Left renal cortex interstitium (tissue), 4 donors: ENCODE measurements around the gene SCART1. TPM values are rescaled to one million over a fixed set of nuclear protein-coding genes. Genes with fewer than 3 reads are reported as not detected.
"Not testable (repeated sequence)": the region's sequence is repeated elsewhere in the genome, so short reads cannot be mapped to it uniquely, and the experiment has no call there.

Experiments used
- DNase-seq, 4 donors: peaks; one replicate each; pipeline ENCODE4 v3.0.0-alpha.2; 2013; ENCODE audit warnings: low read depth in 4 of 4, low spot score in 2 of 4, missing footprints in 1 of 4
- polyA plus RNA-seq, 4 donors: library from polyadenylated mRNA; unstranded; fragments of 120-200 nt; gene quantifications; one replicate each; pipeline ENCODE4 v1.2.1, GENCODE V29; 2013; ENCODE audit not compliant: insufficient read length in 4 of 4

Gene SCART1
- polyA plus RNA-seq, 4 donors: 0.42 to 4.3 (median 2.4) TPM

DNA sequence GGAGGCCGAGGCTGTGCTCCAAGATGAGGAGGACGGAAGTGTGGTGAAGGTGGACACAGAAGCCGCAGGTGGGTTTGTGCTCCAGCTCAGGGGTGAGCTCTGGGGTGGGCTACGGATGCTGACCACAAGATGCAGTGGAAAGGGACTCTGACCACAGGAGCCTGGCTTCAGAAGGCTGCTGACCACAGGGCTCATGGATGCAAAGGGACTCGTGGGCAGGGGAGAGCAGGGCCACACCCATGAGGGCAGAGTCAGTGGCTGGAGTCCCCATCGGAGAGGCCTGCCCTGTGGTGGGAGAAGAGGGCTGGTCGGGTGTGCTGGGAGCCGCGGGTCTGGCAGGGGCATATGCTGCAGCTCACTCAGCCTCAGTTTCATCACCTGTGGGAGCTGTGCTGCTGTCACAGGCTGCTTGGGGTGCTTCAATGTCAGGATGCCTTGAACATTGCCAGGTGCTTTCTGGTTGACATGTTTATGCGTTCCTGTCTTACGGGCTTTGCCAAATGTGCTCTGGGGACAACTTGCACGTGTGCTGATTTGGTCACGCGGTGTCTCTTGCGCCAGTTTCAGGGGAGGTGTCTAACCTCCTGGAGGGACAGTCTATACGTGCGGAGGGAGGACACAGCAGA is 13.7 kb downstream of the SCART1 start:
- no peak for DNase-seq

DNA sequence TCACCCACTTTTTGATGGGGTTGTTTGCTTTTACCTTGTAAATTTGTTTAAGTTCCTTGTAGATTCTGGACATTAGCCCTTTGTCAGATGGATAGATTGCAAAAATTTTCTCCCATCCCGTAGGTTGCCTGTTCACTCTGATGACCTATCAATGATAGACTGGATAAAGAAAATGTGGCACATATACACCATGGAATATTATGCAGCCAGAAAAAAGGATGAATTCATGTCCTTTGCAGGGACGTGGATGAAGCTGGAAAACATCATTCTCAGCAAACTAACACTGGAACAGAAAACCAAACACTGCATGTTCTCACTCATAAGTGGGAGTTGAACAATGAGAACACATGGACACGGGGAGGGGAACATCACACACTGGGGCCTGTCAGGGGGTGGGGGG is 15.5 kb downstream of the SCART1 start:
- DNase-seq: not testable (repeated sequence)

GRCh38 chr10:133471300-133472109 is 17.8 kb downstream of the SCART1 start:
- no peak for DNase-seq

GRCh38 chr10:133473270-133473669 is 19.5 kb downstream of the SCART1 start:
- no peak for DNase-seq

DNA sequence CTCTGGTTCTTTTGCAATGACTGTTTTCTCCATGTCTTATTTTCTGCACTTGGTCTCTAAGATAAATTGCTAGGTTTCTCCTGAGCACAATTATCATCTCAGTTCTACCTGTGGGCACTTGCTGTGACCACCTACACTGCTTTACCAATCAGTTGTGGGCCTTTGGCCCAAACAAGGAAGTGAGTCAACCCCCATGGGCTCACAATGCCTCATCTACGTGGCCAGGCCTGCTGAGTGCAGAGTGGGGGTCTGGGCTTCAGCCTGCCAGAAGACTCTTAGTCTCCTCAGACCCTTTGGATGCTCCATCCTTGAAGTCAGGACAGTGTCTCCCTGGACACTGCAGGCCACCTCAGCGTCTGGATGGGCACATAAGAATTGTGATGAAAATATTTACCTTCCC is 20.3 kb downstream of the SCART1 start:
- no peak for DNase-seq

DNA sequence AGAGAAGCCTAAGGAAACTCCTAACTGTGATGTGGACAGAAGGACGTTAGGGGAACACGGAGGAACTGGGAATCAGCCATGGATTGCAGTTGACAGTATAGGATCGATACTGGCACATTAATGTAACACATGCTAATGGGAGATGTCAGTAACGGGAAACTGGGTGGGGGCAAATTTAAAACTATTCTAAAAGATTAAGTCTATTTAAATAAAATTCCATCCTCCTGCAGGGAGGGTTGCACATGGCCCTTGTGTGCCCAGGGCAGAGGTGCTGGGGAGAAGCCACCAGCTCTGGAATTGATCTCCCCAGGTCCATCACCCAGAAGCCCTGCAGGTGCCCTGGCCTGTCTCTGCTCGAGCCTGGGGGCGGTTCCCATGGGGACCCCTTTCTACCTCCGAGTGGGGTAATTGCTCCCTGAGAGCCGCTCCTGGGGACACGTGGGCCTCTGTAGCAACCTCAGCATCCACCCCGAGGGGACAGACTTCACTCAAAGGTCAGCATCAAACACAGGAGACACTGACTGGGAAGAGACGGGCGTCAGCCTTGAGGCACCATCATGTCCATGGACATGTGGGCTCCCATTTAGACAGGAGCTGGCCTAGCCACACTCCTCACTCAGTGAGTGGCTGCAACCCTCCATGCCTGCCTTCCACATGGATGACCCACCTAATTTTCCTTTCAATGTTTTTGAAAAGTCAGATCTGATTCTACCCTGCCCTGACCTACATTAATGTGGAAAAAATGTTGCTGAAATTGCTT is 21.1 kb downstream of the SCART1 start:
- no peak for DNase-seq

DNA sequence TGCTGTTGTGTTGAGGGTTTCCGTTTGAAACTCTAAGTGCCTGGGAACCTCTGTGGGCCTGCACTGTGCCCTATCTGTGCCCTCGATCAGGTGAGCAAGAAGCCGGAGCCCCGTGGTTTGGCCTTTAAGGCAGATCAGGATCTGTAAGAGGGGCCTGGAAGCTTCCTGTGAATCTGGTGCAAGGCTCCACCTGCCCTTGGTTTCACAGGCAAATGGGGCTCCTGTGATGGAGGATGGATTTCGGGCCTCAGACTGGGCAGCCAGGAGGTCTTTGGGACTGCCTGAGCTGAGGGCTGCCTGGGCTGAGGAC is 21.6 kb downstream of the SCART1 start:
- no peak for DNase-seq

DNA sequence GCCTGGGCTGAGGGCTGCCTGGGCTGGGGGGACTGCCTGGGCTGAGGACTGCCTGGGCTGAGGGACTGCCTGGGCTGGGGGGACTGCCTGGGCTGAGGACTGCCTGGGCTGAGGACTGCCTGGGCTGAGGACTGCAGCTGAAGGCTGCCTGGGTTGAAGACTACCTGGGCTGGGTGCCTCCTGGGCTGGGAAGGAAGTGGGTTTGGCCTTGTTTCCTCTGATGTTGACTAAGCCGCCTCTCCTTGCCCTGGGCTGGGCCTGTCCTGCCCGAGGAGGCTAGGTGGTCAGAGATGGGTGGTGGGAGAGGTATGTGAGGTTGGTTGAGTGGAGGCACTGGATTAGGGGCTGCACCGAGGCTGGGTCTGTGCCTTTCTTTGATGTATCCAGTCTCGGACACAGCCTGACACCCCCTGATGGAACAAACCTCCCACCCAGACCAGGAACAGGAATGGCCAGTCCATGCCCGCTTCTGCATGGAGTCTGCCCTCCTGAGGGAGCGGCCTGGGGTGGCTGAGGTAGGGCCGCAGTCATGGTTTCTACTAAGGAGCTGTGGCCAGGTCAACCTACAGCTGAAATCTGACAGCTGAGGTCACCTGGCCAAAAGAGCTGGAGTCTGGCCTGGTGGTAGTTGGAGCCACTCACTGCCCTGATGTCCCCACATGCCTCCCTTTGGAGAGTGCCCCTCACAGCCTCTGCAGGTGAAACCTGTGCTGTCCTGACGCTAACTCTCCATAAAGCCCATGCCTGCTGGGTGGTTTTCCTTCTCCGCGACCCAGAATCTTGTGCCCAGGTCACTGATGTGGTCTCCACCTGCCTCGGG is 22.3 kb downstream of the SCART1 start:
- no peak for DNase-seq

DNA sequence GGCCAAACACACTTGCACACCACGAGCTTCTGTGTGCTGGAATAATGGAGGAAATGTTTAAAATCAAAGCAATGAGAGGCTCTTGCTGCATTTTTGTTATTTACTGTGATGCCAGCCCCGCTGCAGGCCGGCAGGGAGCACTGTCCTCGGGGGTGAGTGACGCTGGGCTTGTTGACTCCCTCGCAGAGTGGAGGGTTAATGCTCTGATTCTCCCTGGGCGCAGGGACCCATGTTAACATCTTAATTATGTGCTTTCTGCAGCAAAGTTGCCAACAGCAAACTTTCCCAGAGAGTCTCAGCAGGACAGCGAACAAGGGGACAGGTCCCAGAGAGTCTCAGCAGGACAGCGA is 22.9 kb downstream of the SCART1 start:
- no peak for DNase-seq

DNA sequence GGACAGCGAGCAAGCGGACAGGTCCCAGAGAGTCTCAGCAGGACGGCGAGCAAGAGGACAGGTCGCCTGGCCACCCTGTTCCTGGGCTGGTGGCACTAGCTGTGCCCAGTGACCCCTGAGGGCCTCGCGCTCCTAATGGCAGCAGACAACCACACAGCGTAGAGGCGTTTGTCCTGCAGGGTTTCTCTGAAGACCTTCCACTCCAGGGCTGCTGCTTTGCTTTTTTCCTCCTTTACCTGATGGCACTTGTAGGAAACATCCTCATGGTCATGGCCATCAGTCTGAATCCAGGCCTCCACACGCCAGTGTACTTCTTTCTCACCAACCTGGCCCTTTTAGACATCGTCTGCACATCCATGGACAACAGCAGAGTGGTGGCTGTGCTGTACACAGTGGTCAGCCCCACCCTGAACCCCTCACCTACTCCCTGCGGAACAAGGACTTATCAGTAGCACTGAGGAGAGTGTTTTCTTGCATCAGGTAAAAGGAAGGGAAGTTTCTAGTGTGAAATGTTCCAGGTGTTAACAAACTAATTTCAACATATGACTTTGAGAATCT is 27.4 kb downstream of the SCART1 start:
- no peak for DNase-seq

DNA sequence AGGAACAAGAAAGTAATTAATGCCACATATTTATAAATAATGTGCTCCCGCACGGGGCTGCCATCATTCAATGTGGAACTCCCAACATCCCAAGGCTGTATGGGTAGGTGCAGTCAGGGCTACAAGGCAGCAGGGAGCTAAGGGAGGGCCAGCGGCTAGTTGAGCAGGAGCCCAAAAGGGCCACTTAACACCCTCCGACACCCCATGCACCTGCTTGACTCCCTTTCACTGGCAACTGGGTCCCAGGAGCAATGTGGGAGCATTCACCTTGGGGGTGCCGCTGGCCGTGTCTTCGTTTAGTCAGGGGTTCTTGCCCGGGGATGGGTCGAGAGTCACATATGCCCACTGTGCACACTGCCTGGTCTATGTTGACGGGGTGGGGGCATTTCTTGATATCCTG is 27.9 kb downstream of the SCART1 start:
- DNase-seq: no peak

DNA sequence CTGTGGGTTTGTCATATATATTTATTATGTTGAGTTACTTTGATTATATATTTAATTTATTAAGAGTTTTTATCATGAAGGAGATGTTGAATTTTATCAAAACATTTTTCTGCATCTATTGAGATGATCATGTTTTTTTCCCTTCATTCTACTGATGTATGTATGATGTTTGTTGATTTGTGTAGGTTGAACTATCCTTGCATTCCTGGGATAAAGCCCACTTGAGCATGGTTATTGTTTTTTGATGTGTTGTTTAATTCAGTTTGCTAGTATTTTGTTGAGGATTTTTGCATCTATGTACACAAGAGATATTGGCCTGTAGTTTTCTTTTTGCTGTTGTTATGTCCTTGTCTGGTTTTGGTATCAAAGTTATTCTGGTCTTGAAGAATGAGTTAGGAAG is 31.1 kb downstream of the SCART1 start:
- no peak for DNase-seq

DNA sequence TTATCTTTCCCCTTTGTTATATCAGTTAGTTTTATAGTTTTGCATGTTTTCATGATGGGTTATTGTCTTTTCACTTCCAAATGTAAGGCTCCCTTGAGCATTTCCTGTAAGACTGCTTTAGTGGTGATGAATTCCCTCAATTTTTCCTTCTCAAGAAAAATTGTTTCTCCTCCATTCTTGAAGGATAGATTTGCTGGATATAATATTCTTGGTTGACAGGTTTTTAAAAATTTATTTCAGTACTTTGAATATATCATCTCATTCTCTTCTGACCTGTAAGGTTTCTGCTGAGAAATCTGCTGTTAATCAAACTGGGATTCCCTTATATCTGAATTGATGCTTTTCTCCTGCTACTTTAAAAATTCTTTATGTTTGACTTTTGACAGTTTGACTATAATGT is 33.3 kb downstream of the SCART1 start:
- no peak for DNase-seq

DNA sequence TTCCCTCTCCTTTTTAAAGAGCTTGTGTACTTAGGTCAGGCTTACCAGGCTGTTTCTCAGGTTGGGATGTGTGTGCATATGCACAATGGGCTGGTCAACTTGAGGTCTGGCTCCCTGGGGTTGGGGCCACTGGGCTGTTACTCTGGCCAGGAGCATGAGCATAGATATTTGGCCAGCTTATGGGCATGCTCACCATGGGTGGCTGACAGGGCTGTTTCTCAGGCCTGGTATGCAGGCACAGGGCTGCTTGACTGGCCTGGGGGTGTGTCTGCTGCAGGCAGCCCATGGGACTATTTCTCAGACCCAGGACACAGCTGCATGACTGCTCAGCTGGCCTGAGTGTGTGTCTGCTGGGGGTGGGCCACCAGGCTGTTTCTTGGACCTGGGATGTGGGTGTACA is 34.6 kb downstream of the SCART1 start:
- DNase-seq: no peak

DNA sequence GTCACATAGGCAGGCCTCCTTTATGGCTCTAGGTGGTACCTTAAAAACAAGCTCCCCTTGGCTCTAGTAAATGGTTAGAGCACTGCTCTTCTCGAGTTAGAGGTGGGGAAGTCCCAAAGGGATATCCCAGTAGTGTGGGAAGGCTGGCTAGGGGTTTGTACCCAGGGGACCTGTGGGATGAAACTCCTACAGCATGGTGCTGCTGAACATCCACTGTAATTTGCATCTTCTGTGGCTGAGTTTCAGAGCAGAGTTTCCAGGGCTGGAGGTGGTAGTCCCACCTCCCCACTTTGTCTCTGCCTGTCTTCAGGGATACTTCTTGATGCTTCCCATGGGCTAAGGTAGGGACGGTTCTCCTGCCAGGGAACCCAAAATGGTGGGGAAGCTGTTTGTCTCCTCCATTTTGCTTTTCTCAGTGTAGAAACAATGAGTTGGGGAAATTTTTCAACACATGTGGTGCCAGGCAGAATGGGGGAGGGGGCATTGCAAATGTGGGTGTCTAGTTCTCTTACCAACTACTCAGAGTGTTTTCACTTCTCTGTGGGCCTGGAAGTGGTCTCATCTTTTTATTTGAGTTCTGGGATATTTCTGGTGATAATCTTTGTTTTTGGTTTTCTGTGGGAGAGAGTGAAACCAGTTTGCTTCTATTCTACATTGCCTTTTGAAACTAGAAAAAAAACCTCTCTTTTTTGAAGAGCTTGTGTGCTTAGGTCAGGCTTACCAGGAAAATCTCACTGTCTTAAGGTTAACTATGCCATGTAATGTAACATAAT is 36.3 kb downstream of the SCART1 start:
- no peak for DNase-seq

- not testable (repeated sequence) for DNase-seq
Observed at GRCh38 chr10:133493562-133493961, 39.8 kb downstream of the SCART1 start.

- not testable (repeated sequence) for DNase-seq
Observed at GRCh38 chr10:133497363-133497762, 43.6 kb downstream of the SCART1 start.

- DNase-seq: not testable (repeated sequence)
Observed at GRCh38 chr10:133499176-133499575, 45.4 kb downstream of the SCART1 start.

DNA sequence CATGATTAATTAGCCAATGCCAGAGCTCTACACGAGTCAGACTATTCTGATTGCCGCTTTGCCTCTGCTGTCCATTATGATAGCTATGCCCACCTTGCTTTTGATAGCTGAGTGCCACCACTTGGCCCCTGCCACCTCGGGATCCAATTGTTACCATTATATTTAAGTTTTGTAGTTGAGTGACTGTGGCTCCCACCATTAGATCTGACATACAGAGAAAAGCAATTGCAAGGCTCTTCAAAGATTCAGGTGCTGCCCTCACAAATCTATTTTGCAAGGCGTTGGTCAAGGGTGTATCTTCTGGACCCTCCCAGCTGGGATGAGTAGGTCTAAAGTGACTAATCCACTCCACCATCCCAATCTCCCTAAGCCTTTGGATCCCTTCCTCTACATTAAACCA is 47.2 kb downstream of the SCART1 start:
- not testable (repeated sequence) for DNase-seq

GRCh38 chr10:133509700-133510099 is 56.0 kb downstream of the SCART1 start:
- no peak for DNase-seq
